Neural progenitor cell (in vitro differentiated cells): ENCODE data around the gene NTM.

Experiments used
- CTCF ChIP-seq: fragments of 200-600 bp; sonication (generic); IDR thresholded peaks from 2 replicates; pipeline ENCODE4 v1.5.1; 2017; ENCODE audit warnings: antibody characterized with exemption, mild to moderate bottlenecking
- EZH2 ChIP-seq: fragments of 200-600 bp; sonication (generic); IDR thresholded peaks from 2 replicates; pipeline ENCODE4 v1.6.1; 2017; ENCODE audit warnings: antibody characterized with exemption, mild to moderate bottlenecking, moderate library complexity

DNA sequence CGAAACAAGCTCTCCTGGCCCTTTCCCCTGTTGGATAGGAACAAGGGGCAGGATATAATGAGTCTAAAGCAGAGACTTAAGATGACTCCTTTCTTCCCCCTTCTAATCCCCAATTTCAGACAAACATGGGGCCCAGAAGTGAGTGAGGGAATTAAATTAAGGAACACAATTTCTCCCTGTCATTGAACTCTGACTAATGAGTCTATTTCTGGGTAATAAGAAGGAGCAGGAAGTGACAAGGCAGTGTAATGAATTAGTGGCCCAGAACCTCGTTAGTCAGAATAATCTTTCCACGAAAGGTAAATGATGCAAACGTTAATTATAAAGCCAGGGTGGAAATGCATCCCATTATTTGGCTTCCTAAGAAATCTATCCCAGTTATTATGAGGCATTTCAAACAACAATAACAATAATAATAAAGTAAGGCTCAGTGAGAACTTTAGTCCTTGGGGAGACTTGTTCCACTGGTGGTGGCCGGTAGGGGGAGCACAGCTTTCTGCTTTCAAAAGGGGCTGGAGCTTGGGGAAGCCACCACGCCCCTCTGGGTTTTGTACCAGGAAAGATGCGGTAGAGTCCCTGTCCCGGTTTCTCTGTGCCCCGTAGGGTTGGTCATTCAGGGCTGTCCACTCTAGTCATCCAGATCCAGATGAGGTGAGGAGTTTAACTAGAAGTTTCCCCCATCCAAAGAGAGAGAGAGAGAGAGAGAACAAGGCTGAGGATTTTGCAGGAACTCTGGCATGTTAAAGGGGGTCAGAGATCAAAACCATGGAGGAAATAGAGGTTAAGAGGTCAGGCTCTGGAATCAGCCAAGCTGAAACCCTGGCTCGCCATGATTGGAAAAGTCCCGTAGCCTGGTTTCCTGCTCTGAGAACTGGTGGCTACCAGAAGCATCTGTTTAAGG, 298.3 kb downstream of the NTM start:
- no peak for TF ChIP-seq EZH2
- TF ChIP-seq CTCF: peak; percentile 87
